HepG2 (cell line): ENCODE data around the gene TMEM44. TPM values are rescaled to one million over a fixed set of nuclear protein-coding genes. Genes with fewer than 3 reads are reported as not detected.

Experiments used
- ATAC-seq: fragments of 200-7000 bp; cut with Tn5 transposase; 3 replicates; pipeline ENCODE4 v1.9.1; 2020; ENCODE audit warnings: mild to moderate bottlenecking, moderate library complexity
- BruUV-seq: library from RNA; stranded (reverse); fragments of 400-500 nt; replicated peaks from 2 replicates; lab custom pipeline; 2021; lab: Mats Ljungman, UMichigan
- CTCF ChIA-PET: fragments of 300-600 bp; formaldehyde crosslinking; extraction: SDS; loops from one replicate; lab custom pipeline; 2021; ENCODE audit warnings: low total read pairs, inconsistent platforms, low intra/inter-chr PET ratio; lab: Yijun Ruan, JAX
- POLR2A ChIA-PET: fragments of 350-600 bp; sonication (Branson Sonifier 250); formaldehyde crosslinking; loops from one replicate; lab custom pipeline; 2020; ENCODE audit warnings: antibody characterized with exemption, inconsistent platforms; lab: Yijun Ruan, JAX
- DNase-seq: peaks from one replicate; pipeline ENCODE4 v3.0.0-alpha.2; 2015; ENCODE audit warnings: low spot score
- FAIRE-seq: peaks from 3 replicates; lab custom pipeline; 2011; peaks lifted over from hg19 to GRCh38; lab: Jason Lieb, UNC
- H2AFZ ChIP-seq: one replicate; pipeline ENCODE4 v1.6.1; 2011; ENCODE audit warnings: low read length, inconsistent platforms
- H3K27ac ChIP-seq: fragments of 300-600 bp; 3 replicates; pipeline ENCODE4 v1.8.0; 2011; ENCODE audit warnings: mixed run types, mild to moderate bottlenecking, mixed read lengths, low read length, inconsistent platforms; ENCODE audit not compliant: insufficient read depth; ENCODE audit errors: extremely low read length
- H3K27me3 ChIP-seq, 2 experiments: fragments of 200-600 bp in 1 of 2; 2 replicates in 1 of 2; 3 replicates in 1 of 2; pipeline versions ENCODE4 v1.6.0 to v1.8.0; 2011; ENCODE audit warnings: low read length in 2 of 2, mild to moderate bottlenecking in 2 of 2, moderate library complexity in 2 of 2, inconsistent platforms in 1 of 2; ENCODE audit not compliant: insufficient read depth in 2 of 2, control insufficient read depth in 1 of 2
- H3K36me3 ChIP-seq, 2 experiments: fragments of 200-600 bp in 1 of 2; replicated peaks in 1 of 2; 2 replicates in 1 of 2; 3 replicates in 1 of 2; pipeline versions ENCODE4 v1.5.1 to v1.8.0; 2011; ENCODE audit warnings: low read length in 2 of 2, inconsistent platforms in 1 of 2; ENCODE audit not compliant: insufficient read depth in 2 of 2, control insufficient read depth in 1 of 2
- H3K4me1 ChIP-seq: 2 replicates; pipeline ENCODE4 v1.5.1; 2012; ENCODE audit warnings: low read length, inconsistent platforms; ENCODE audit not compliant: insufficient read depth
- H3K4me2 ChIP-seq: 2 replicates; pipeline ENCODE4 v1.6.0; 2011; ENCODE audit warnings: low read depth, low read length, inconsistent platforms
- H3K4me3 ChIP-seq, 3 experiments: fragments of 200-600 bp in 1 of 3; sonication (generic), shearing (Covaris generic) in 1 of 3; replicated peaks in 1 of 3; 2 replicates each; pipeline ENCODE4 v1.5.1; 2011 to 2016; ENCODE audit warnings: low read length in 3 of 3, inconsistent platforms in 2 of 3, low read depth in 2 of 3, mild to moderate bottlenecking in 2 of 3, control low read depth in 1 of 3, mixed read lengths in 1 of 3; ENCODE audit not compliant: insufficient read depth in 1 of 3
- H3K79me2 ChIP-seq: one replicate; pipeline ENCODE4 v1.6.1; 2011; ENCODE audit warnings: low read length, inconsistent platforms; ENCODE audit not compliant: insufficient read depth
- H3K9ac ChIP-seq: 2 replicates; pipeline ENCODE4 v1.6.0; 2011; ENCODE audit warnings: mild to moderate bottlenecking, low read depth, low read length, inconsistent platforms; ENCODE audit not compliant: insufficient read depth
- H3K9me3 ChIP-seq: 2 replicates; pipeline ENCODE4 v1.5.1; 2012; ENCODE audit warnings: mild to moderate bottlenecking, low read length
- H4K20me1 ChIP-seq: 2 replicates; pipeline ENCODE4 v1.6.0; 2011; ENCODE audit warnings: inconsistent platforms, mild to moderate bottlenecking, low read length, moderate library complexity; ENCODE audit not compliant: insufficient read depth
- ADNP ChIP-seq: sonication (generic); formaldehyde crosslinking; IDR thresholded peaks from 2 replicates; pipeline ENCODE4 v1.4.0; 2020; ENCODE audit warnings: missing genetic modification reagents
- ATF5 ChIP-seq: sonication (generic); formaldehyde crosslinking; IDR thresholded peaks from 2 replicates; pipeline ENCODE4 v1.4.0; 2020; ENCODE audit warnings: mild to moderate bottlenecking, low read depth, missing genetic modification reagents
- ATF7 ChIP-seq, 2 experiments: fragments of 450-650 bp in 1 of 2; sonication (generic) in 1 of 2; formaldehyde crosslinking in 1 of 2; IDR thresholded peaks; 2 replicates each; pipeline versions ENCODE4 v1.4.0 to v1.6.1; 2016 to 2020; ENCODE audit warnings: antibody characterized with exemption in 1 of 2, mild to moderate bottlenecking in 1 of 2, missing genetic modification reagents in 1 of 2
- CENPT ChIP-seq: sonication (generic); formaldehyde crosslinking; IDR thresholded peaks from 2 replicates; pipeline ENCODE4 v1.8.0; 2022; ENCODE audit warnings: low read depth, mild to moderate bottlenecking, moderate library complexity, missing genetic modification reagents
- KMT2B ChIP-seq: IDR thresholded peaks from 2 replicates; pipeline ENCODE4 v1.6.1; 2016; ENCODE audit warnings: missing genetic modification reagents, missing compliant biosample characterization
- NFIC ChIP-seq: IDR thresholded peaks from 2 replicates; pipeline ENCODE4 v1.6.1; 2012; ENCODE audit warnings: mild to moderate bottlenecking, low read length, inconsistent platforms
- PCBP2 ChIP-seq: fragments of 200-400 bp; formaldehyde crosslinking; optimal IDR thresholded peaks from 2 replicates; pipeline ENCODE3; 2018; ENCODE audit warnings: low read length, low read depth; ENCODE audit not compliant: poor library complexity, severe bottlenecking
- POLR2AphosphoS5 ChIP-seq: IDR thresholded peaks from 2 replicates; pipeline ENCODE4 v1.6.1; 2012; ENCODE audit warnings: low read depth, low read length
- RBM22 ChIP-seq: fragments of 200-400 bp; formaldehyde crosslinking; optimal IDR thresholded peaks from 2 replicates; pipeline ENCODE3; 2017; ENCODE audit warnings: mild to moderate bottlenecking, low read length, moderate library complexity
- RFXAP ChIP-seq: sonication (generic); formaldehyde crosslinking; IDR thresholded peaks from 2 replicates; pipeline ENCODE4 v1.4.0; 2020; ENCODE audit warnings: missing genetic modification reagents, borderline replicate concordance
- ZBTB7A ChIP-seq: sonication (generic); formaldehyde crosslinking; IDR thresholded peaks from 2 replicates; pipeline ENCODE4 v1.8.0; 2022; ENCODE audit warnings: mild to moderate bottlenecking, missing genetic modification reagents
- ZGPAT ChIP-seq: IDR thresholded peaks from 2 replicates; pipeline ENCODE4 v1.6.1; 2016; ENCODE audit warnings: mild to moderate bottlenecking
- ZNF180 ChIP-seq: sonication (generic); formaldehyde crosslinking; IDR thresholded peaks from 2 replicates; pipeline ENCODE4 v1.4.0; 2020; ENCODE audit warnings: low read depth, missing genetic modification reagents, borderline replicate concordance
- ZNF260 ChIP-seq: sonication (generic); formaldehyde crosslinking; IDR thresholded peaks from 2 replicates; pipeline ENCODE4 v1.4.0; 2020; ENCODE audit warnings: missing genetic modification reagents, low read depth, mild to moderate bottlenecking, borderline replicate concordance
- ZNF441 ChIP-seq: sonication (generic); formaldehyde crosslinking; IDR thresholded peaks from 2 replicates; pipeline ENCODE4 v1.7.0; 2021; ENCODE audit warnings: missing genetic modification reagents, borderline replicate concordance
- WGBS: methylation state at CpG from one replicate; pipeline ENCODE4 v1.1.6; 2017; ENCODE audit warnings: low lambda C conversion rate; 5-methylcytosine and 5-hydroxymethylcytosine counted together
- in situ Hi-C: cut with HindIII; loops from 2 replicates; pipeline ENCODE4 v1.10.0; 2017; ENCODE audit warnings: low pct_unique_long_range_greater_than_20kb; ENCODE audit not compliant: extremely low pct_ligation_motif_present
- intact Hi-C: fragments of 100-400 bp; cut with micrococcal nuclease; formaldehyde crosslinking; loops from one replicate; pipeline ENCODE4 v1.10.0; 2022; ENCODE audit not compliant: unreplicated experiment
- polyA plus RNA-seq, 8 experiments: library from polyadenylated mRNA; depleted of rRNA in 3 of 8; stranded (reverse) in 7 of 8; unstranded in 1 of 8; fragments of >200 nt; fragmentation: Illumina TruSeq in 4 of 8; extraction: Trizol in 4 of 8; gene quantifications; 2 replicates each; pipeline versions ENCODE4 v1.2.1 to v1.2.3, GENCODE V29; 2011 to 2016; ENCODE audit warnings: low read depth in 4 of 8, missing spikeins in 1 of 8, mixed read lengths in 1 of 8; ENCODE audit not compliant: insufficient read depth in 1 of 8
- total RNA-seq, 5 experiments: library from RNA; depleted of rRNA; stranded (reverse); fragments of >200 nt; fragmentation: Illumina TruSeq; extraction: Trizol; gene quantifications; 2 replicates each; pipeline ENCODE4 v1.2.3, GENCODE V29; 2016; ENCODE audit warnings: low read depth in 1 of 5
- TF ChIP-seq, protein P1 (sequence below): sonication (generic); formaldehyde crosslinking; IDR thresholded peaks from 2 replicates; pipeline ENCODE4 v1.4.0; 2020; ENCODE audit warnings: mild to moderate bottlenecking, missing genetic modification reagents
- TF ChIP-seq, protein P2 (sequence below): sonication (generic); formaldehyde crosslinking; IDR thresholded peaks from 2 replicates; pipeline ENCODE4 v1.4.0; 2020; ENCODE audit warnings: mild to moderate bottlenecking, missing genetic modification reagents

The TMEM44 gene
- total and polyA plus RNA-seq, 2 of the 13 experiments (the other 11 are each of a cell fraction or from before 2014, with no cell fraction given), result 7.3 to 13.8 TPM

DNA sequence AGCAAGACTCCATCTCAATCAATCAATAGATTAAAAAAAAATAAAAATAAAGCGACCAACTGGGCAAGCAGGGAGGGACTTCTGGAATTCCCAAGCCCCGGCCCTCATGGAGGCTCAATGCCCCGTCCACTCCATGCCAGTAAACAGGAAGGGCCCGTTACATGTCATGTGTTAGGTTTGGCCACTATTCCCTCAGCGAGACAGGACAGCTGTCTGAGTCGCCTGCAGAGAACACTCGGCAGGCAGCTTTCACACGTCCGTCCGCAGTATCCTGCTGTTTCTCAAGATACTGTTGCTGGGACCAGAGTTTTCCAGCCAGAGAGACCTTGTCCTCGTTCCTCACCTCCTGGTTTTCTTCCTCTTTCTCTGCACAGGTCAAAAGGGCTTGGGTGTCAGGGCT, 18.0 kb downstream of the TMEM44 start:
- no peak for TF ChIP-seq NFIC
- no peak for TF ChIP-seq POLR2AphosphoS5
- TF ChIP-seq, protein P1, sequence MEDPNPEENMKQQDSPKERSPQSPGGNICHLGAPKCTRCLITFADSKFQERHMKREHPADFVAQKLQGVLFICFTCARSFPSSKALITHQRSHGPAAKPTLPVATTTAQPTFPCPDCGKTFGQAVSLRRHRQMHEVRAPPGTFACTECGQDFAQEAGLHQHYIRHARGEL (CRISPR knock-in tag), result no peak
- TF ChIP-seq ZNF260, result no peak
- no peak for TF ChIP-seq ATF5
- no peak for TF ChIP-seq RFXAP (CRISPR knock-in tag)
- TF ChIP-seq CENPT (CRISPR knock-in tag), result no peak
- TF ChIP-seq RBM22, result no peak
- no peak for TF ChIP-seq KMT2B (CRISPR knock-in tag)
- TF ChIP-seq ZBTB7A, result no peak
- no peak for TF ChIP-seq ADNP (CRISPR knock-in tag)
- TF ChIP-seq PCBP2, result no peak
- no peak for TF ChIP-seq ZGPAT (CRISPR knock-in tag)
- TF ChIP-seq ZNF441 (CRISPR knock-in tag), result no peak
- TF ChIP-seq ATF7 (IDR thresholded peaks at IDR 0.05), result no peak
- TF ChIP-seq ATF7 (CRISPR knock-in tag; IDR thresholded peaks at IDR 0.05), result no peak
- TF ChIP-seq, protein P2, sequence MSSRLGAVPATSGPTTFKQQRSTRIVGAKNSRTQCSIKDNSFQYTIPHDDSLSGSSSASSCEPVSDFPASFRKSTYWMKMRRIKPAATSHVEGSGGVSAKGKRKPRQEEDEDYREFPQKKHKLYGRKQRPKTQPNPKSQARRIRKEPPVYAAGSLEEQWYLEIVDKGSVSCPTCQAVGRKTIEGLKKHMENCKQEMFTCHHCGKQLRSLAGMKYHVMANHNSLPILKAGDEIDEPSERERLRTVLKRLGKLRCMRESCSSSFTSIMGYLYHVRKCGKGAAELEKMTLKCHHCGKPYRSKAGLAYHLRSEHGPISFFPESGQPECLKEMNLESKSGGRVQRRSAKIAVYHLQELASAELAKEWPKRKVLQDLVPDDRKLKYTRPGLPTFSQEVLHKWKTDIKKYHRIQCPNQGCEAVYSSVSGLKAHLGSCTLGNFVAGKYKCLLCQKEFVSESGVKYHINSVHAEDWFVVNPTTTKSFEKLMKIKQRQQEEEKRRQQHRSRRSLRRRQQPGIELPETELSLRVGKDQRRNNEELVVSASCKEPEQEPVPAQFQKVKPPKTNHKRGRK (CRISPR knock-in tag), result no peak
- no peak for TF ChIP-seq ZNF180 (CRISPR knock-in tag)
- no peaks in the 10 kb centered on the region for H3K79me2 ChIP-seq
- whole genome bisulfite sequencing, result 92% methylated on average over 10 of the region's 11 CpGs
- DNase-seq (no peak), ATAC-seq (no peak), FAIRE-seq (no peak)
- H3K9ac ChIP-seq, result no peak overlapping the region
- POLR2A ChIA-PET, result no interaction called here
- H3K27me3 ChIP-seq, result no peaks in the 10 kb centered on the region
- in situ Hi-C loops, result no loop called here
- no peaks in the 10 kb centered on the region for H3K36me3 ChIP-seq
- intact Hi-C loops, result no loop called here
- CTCF ChIA-PET, result no interaction called here
- no peak overlapping the region for H3K4me2 ChIP-seq
- H3K4me1 ChIP-seq, result peaks cover 1% of the 10 kb centered on the region
- H3K27ac ChIP-seq, result no peak overlapping the region
- H3K4me3 ChIP-seq, result no peak overlapping the region
- no TSS peak for BruUV-seq
- no peak overlapping the region for H2AFZ ChIP-seq
- H4K20me1 ChIP-seq, result no peaks in the 10 kb centered on the region
- H3K9me3 ChIP-seq, result no peaks in the 10 kb centered on the region
